NCI-H226 (cell line): ENCODE results near the gene P2RY10.
"Not testable (repeated sequence)": the region's sequence is repeated elsewhere in the genome, so short reads cannot be mapped to it uniquely, and the experiment has no call there.

Source experiments
- DNase-seq: peaks from one replicate; pipeline ENCODE4 v3.0.0-alpha.2; 2015

Gene P2RY10

GRCh38 chrX:78945186-78945912 is at the start of gene P2RY10:
TSS of gene P2RY10 (plus strand) at chrX:78945391. CDS start at chrX:78960521, 15,130 bp downstream.
- no peak for DNase-seq

- DNase-seq = no peak
These were observed 22.4 kb upstream of the P2RY10 start for GRCh38 chrX:78922754-78923153.

- no peak for DNase-seq
These were observed 21.8 kb upstream of the P2RY10 start for GRCh38 chrX:78923198-78924015.

- DNase-seq = no peak
These were observed 13.4 kb upstream of the P2RY10 start for GRCh38 chrX:78931814-78932213.

- no peak for DNase-seq
These were observed 10.3 kb upstream of the P2RY10 start for GRCh38 chrX:78934866-78935265.

- DNase-seq = no peak
These were observed 840 bp upstream of the P2RY10 start for GRCh38 chrX:78944351-78944750.

GRCh38 chrX:78946178-78946931 is 1.2 kb downstream of the P2RY10 start:
- DNase-seq = no peak

GRCh38 chrX:78950009-78950835 is 5.0 kb downstream of the P2RY10 start:
- no peak for DNase-seq

- DNase-seq = no peak
These were observed 12.0 kb downstream of the P2RY10 start for GRCh38 chrX:78957049-78957767.

- no peak for DNase-seq
These were observed 12.6 kb downstream of the P2RY10 start for GRCh38 chrX:78957768-78958130.

- no peak for DNase-seq
These were observed 13.4 kb downstream of the P2RY10 start for GRCh38 chrX:78958419-78959116.

GRCh38 chrX:78960888-78961287 is 15.7 kb downstream of the P2RY10 start:
- no peak for DNase-seq

- no peak for DNase-seq
These were observed 19.4 kb downstream of the P2RY10 start for GRCh38 chrX:78964598-78964997.

- no peak for DNase-seq
These were observed 34.7 kb downstream of the P2RY10 start for GRCh38 chrX:78979789-78980464.

GRCh38 chrX:78989349-78989748 is 44.2 kb downstream of the P2RY10 start:
- no peak for DNase-seq

GRCh38 chrX:78997870-78998558 is 52.8 kb downstream of the P2RY10 start:
- no peak for DNase-seq

- not testable (repeated sequence) for DNase-seq
These were observed 62.3 kb downstream of the P2RY10 start for GRCh38 chrX:79007540-79007939.
